HL-60 (cell line): ENCODE measurements around the gene ZGPAT.

Source experiments
- DNase-seq, 2 experiments: peaks; one replicate each; pipeline ENCODE4 v3.0.0-alpha.2; 2010 to 2020; ENCODE audit warnings: low read depth in 1 of 2, low spot score in 1 of 2
- H3K27ac ChIP-seq: fragments of 250-450 bp; sonication (Bioruptor Pico); replicated peaks from 2 replicates; pipeline ENCODE4 v1.5.1; 2020; ENCODE audit warnings: mild to moderate bottlenecking, moderate library complexity
- H3K27me3 ChIP-seq: fragments of 250-450 bp; sonication (Bioruptor Pico); 2 replicates; pipeline ENCODE4 v1.5.1; 2021; ENCODE audit warnings: mild to moderate bottlenecking, moderate library complexity; ENCODE audit not compliant: insufficient read depth, poor library complexity, severe bottlenecking
- H3K4me3 ChIP-seq: replicated peaks from 2 replicates; pipeline ENCODE4 v1.5.1; 2011; ENCODE audit warnings: mild to moderate bottlenecking, control low read depth, low read length; ENCODE audit not compliant: insufficient read depth
- CTCF ChIP-seq: IDR thresholded peaks from one replicate; pipeline ENCODE4 v1.5.1; 2011; ENCODE audit warnings: low read length, control low read depth, inconsistent platforms; ENCODE audit not compliant: insufficient read depth
- GABPA ChIP-seq: IDR thresholded peaks from 2 replicates; pipeline ENCODE4 v1.6.1; 2012; ENCODE audit warnings: low read depth
- POLR2AphosphoS5 ChIP-seq: IDR thresholded peaks from 2 replicates; pipeline ENCODE4 v1.6.1; 2012; ENCODE audit warnings: low read depth
- REST ChIP-seq: IDR thresholded peaks from 2 replicates; pipeline ENCODE4 v1.6.1; 2012; ENCODE audit warnings: low read depth; ENCODE audit not compliant: insufficient replicate concordance
- SPI1 ChIP-seq: IDR thresholded peaks from 2 replicates; pipeline ENCODE4 v1.6.1; 2012; ENCODE audit warnings: low read depth, mild to moderate bottlenecking, borderline replicate concordance

Gene ZGPAT

GRCh38 chr20:63745961-63746731 lies 38.3 kb downstream of the ZGPAT start:
- H3K4me3 ChIP-seq: no peak overlapping the region
- DNase-seq: no peak
- no peak overlapping the region for H3K27ac ChIP-seq
- TF ChIP-seq GABPA (no peak), SPI1 (no peak)
- no peaks in the 10 kb centered on the region for H3K27me3 ChIP-seq

GRCh38 chr20:63746751-63747315 lies 39.0 kb downstream of the ZGPAT start:
- Histone ChIP-seq H3K27me3 (no peaks in the 10 kb centered on the region), H3K27ac (no peak overlapping the region), H3K4me3 (no peak overlapping the region)
- no peak for DNase-seq
- TF ChIP-seq GABPA (no peak), POLR2AphosphoS5 (no peak), REST (no peak), SPI1 (no peak), CTCF (no peak)

GRCh38 chr20:63747622-63748069 lies 39.8 kb downstream of the ZGPAT start:
- TF ChIP-seq SPI1: no peak
- TF ChIP-seq POLR2AphosphoS5: no peak
- no peak for TF ChIP-seq REST
- no peak for TF ChIP-seq GABPA
- TF ChIP-seq CTCF: no peak
- DNase-seq: no peak
- H3K27ac ChIP-seq: no peak overlapping the region
- no peaks in the 10 kb centered on the region for H3K27me3 ChIP-seq
- no peak overlapping the region for H3K4me3 ChIP-seq

- TF ChIP-seq GABPA (no peak), REST (no peak), CTCF (no peak), SPI1 (no peak), POLR2AphosphoS5 (no peak)
- no peak for DNase-seq
- H3K27ac ChIP-seq: no peak overlapping the region
- no peaks in the 10 kb centered on the region for H3K27me3 ChIP-seq
- H3K4me3 ChIP-seq: no peak overlapping the region
Observed at GRCh38 chr20:63748070-63748933, 40.5 kb downstream of the ZGPAT start.
